Ascending aorta (tissue), 2 donors: ENCODE data around the gene CHAD. TPM values are rescaled to one million over a fixed set of nuclear protein-coding genes. Genes with fewer than 3 reads are reported as not detected.
"Not testable (repeated sequence)": the region's sequence is repeated elsewhere in the genome, so short reads cannot be mapped to it uniquely, and the experiment has no call there.

Source experiments
- DNase-seq, 2 donors: peaks; one replicate each; pipeline ENCODE4 v3.0.0-alpha.2; 2019; ENCODE audit warnings: low spot score in 2 of 2
- H3K27ac ChIP-seq, 2 donors: fragments of 200-600 bp; sonication (generic); one replicate each; pipeline ENCODE4 v1.5.1; 2016 to 2017; ENCODE audit warnings: mild to moderate bottlenecking in 1 of 2
- H3K27me3 ChIP-seq: fragments of 200-600 bp; sonication (generic); one replicate; pipeline ENCODE4 v1.5.1; 2017
- H3K36me3 ChIP-seq, 2 donors: fragments of 200-600 bp; sonication (generic); one replicate each; pipeline ENCODE4 v1.5.1; 2016
- H3K4me1 ChIP-seq, 2 donors: fragments of 200-600 bp; sonication (generic); one replicate each; pipeline ENCODE4 v1.5.1; 2016 to 2017; ENCODE audit warnings: mild to moderate bottlenecking in 1 of 2
- H3K4me3 ChIP-seq, 2 donors: fragments of 200-600 bp; sonication (generic); one replicate each; pipeline ENCODE4 v1.5.1; 2016 to 2017; ENCODE audit warnings: mild to moderate bottlenecking in 1 of 2
- H3K9me3 ChIP-seq, 2 donors: fragments of 200-600 bp; sonication (generic); one replicate each; pipeline ENCODE4 v1.5.1; 2016
- intact Hi-C: fragments of 100-400 bp; cut with DNase I; formaldehyde crosslinking; loops from one replicate; pipeline ENCODE4 v1.15.1; 2023
- total RNA-seq: library from RNA; depleted of rRNA; stranded (reverse); fragments of >200 nt; gene quantifications from one replicate; pipeline ENCODE4 v1.1.0, GENCODE V29; 2016
- TF ChIP-seq, protein P1 (sequence below), 3 experiments: fragments of 200-600 bp in 2 of 3; fragments of 450-650 bp in 1 of 3; sonication (generic) in 2 of 3; IDR thresholded peaks; one replicate each; pipeline ENCODE4 v1.5.1; 2016 to 2019; ENCODE audit warnings: antibody characterized with exemption in 3 of 3, mild to moderate bottlenecking in 1 of 3, moderate library complexity in 1 of 3

CHAD gene
- total RNA-seq, 1 donor from 2014 or later = not detected

- intact Hi-C loops = no loop called here
- peaks cover 5 to 13% of the 10 kb centered on the region in 2 donors for H3K4me1 ChIP-seq
- TF ChIP-seq, protein P1, sequence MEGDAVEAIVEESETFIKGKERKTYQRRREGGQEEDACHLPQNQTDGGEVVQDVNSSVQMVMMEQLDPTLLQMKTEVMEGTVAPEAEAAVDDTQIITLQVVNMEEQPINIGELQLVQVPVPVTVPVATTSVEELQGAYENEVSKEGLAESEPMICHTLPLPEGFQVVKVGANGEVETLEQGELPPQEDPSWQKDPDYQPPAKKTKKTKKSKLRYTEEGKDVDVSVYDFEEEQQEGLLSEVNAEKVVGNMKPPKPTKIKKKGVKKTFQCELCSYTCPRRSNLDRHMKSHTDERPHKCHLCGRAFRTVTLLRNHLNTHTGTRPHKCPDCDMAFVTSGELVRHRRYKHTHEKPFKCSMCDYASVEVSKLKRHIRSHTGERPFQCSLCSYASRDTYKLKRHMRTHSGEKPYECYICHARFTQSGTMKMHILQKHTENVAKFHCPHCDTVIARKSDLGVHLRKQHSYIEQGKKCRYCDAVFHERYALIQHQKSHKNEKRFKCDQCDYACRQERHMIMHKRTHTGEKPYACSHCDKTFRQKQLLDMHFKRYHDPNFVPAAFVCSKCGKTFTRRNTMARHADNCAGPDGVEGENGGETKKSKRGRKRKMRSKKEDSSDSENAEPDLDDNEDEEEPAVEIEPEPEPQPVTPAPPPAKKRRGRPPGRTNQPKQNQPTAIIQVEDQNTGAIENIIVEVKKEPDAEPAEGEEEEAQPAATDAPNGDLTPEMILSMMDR (IDR thresholded peaks at IDR 0.05) = no peak
These were observed 6.7 kb upstream of the CHAD start for GRCh38 chr17:50475362-50475761.

GRCh38 chr17:50474523-50474922, 5.8 kb upstream of the CHAD start:
- Histone ChIP-seq H3K4me3 (no peak overlapping the region), H3K36me3 (peaks cover 0 to 17% of the 10 kb centered on the region in 2 donors), H3K27ac (no peak overlapping the region), H3K4me1 (peaks cover 1 to 7% of the 10 kb centered on the region in 2 donors), H3K9me3 (no peaks in the 10 kb centered on the region), H3K27me3 (no peaks in the 10 kb centered on the region)
- TF ChIP-seq, protein P1 (IDR thresholded peaks at IDR 0.05) = no peak
- no peak for DNase-seq
- intact Hi-C loops = no loop called here

More at GRCh38 chr17:50475362-50475761, 6.7 kb upstream of the CHAD start:
- Histone ChIP-seq H3K9me3 (no peaks in the 10 kb centered on the region), H3K27ac (no peak overlapping the region), H3K4me3 (no peak overlapping the region), H3K36me3 (peaks cover 0 to 17% of the 10 kb centered on the region in 2 donors), H3K27me3 (no peaks in the 10 kb centered on the region)
- DNase-seq = no peak

- H3K27me3 ChIP-seq = no peaks in the 10 kb centered on the region
- TF ChIP-seq, protein P1 (IDR thresholded peaks at IDR 0.05) = no peak
- H3K27ac ChIP-seq = no peak overlapping the region
- peaks cover 0 to 17% of the 10 kb centered on the region in 2 donors for H3K36me3 ChIP-seq
- no peak for DNase-seq
- peaks cover 0 to 10% of the 10 kb centered on the region in 2 donors for H3K4me1 ChIP-seq
- H3K4me3 ChIP-seq = no peak overlapping the region
- intact Hi-C loops = no loop called here
- no peaks in the 10 kb centered on the region for H3K9me3 ChIP-seq
These were observed 5.2 kb upstream of the CHAD start for GRCh38 chr17:50473901-50474300.

- intact Hi-C loops, H3K4me3 ChIP-seq, H3K4me1 ChIP-seq, H3K9me3 ChIP-seq, H3K27ac ChIP-seq, DNase-seq, H3K27me3 ChIP-seq: not testable (repeated sequence)
- H3K36me3 ChIP-seq = peaks cover 0 to 17% of the 10 kb centered on the region in 2 donors
These were observed 4.1 kb upstream of the CHAD start for GRCh38 chr17:50472761-50473161.

DNA sequence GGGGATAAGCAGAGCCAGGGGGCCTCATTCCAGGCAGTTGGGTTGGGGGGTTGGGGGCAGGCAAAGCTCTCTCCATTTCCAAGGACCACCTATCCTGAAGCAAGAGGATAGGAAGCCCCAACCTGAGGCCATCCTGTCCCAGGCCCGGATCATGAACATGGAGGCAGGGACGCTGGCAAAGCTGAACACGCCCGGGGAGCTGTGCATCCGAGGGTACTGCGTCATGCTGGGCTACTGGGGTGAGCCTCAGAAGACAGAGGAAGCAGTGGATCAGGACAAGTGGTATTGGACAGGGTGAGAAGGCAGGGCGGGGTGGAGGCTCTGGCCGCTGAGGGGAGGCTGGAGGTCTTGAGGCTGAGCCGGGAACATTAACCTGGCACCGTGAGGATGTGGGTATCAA, 3.6 kb upstream of the CHAD start:
- Histone ChIP-seq H3K27ac (no peak overlapping the region), H3K4me3 (no peak overlapping the region), H3K36me3 (peaks cover 0 to 17% of the 10 kb centered on the region in 2 donors), H3K27me3 (peaks cover 4% of the 10 kb centered on the region), H3K9me3 (no peaks in the 10 kb centered on the region), H3K4me1 (peaks cover 0 to 9% of the 10 kb centered on the region in 2 donors)
- no peak for DNase-seq
- intact Hi-C loops = no loop called here
- TF ChIP-seq, protein P1 (IDR thresholded peaks at IDR 0.05) = no peak

- no peak overlapping the region for H3K27ac ChIP-seq
- intact Hi-C loops = no loop called here
- no peaks in the 10 kb centered on the region for H3K9me3 ChIP-seq
- TF ChIP-seq, protein P1 (IDR thresholded peaks at IDR 0.05) = no peak
- no peak for DNase-seq
- H3K27me3 ChIP-seq = peaks cover 4% of the 10 kb centered on the region
- peaks cover 0 to 9% of the 10 kb centered on the region in 2 donors for H3K4me1 ChIP-seq
- peaks cover 0 to 17% of the 10 kb centered on the region in 2 donors for H3K36me3 ChIP-seq
- H3K4me3 ChIP-seq = no peak overlapping the region
These were observed 2.6 kb upstream of the CHAD start for GRCh38 chr17:50471009-50471905.
